ENCODE measurements around the gene ZC3HAV1L. TPM values are rescaled to one million over a fixed set of nuclear protein-coding genes. Genes with fewer than 3 reads are reported as not detected.
A peak's percentile ranks its signal among the peaks of the same experiment; 100 is the strongest.

The ZC3HAV1L gene
- total RNA-seq, 1 donor from 2014 or later: 3.4 TPM

- Histone ChIP-seq H3K36me3 (peaks cover 13% of the 10 kb centered on the region), H3K27ac (replicated peaks) (peak overlapping the region; percentile 90), H3K27me3 (ENCODE audit: low read depth) (no peaks in the 10 kb centered on the region), H3K4me1 (peaks cover 31% of the 10 kb centered on the region), H3K9me3 (replicated peaks) (no peaks in the 10 kb centered on the region), H3K4me3 (peak overlapping the region; percentile 88)
- no peak for TF ChIP-seq CTCF (IDR thresholded peaks at IDR 0.05; ENCODE audit: borderline replicate concordance)
- intact Hi-C loops (cut with micrococcal nuclease): no loop called here
- DNase-seq: peak; percentile 46
Measured at GRCh38 chr7:139034855-139035585, 822 bp downstream of the ZC3HAV1L start.

DNA sequence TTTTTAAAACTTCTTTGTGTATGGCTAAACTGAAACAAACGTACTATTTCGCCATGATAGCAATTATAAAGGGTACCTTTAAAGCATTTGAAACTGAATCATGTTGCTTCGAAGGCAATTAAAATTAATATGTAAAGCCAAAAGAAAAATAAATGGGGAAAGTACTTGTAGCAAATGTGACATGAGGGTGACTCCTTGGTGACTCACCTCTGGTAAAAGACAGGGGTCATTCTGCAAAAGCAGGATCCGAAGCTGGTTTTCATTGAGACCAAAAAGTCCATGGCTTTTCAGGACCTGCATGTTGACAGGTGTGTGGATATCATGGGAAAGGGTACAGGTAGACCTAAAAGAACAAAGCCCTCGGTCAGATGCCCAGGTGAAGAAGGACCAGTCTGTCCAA, 1.5 kb downstream of the ZC3HAV1L start:
- intact Hi-C loops (cut with micrococcal nuclease): no loop called here
- no peak for TF ChIP-seq CTCF (IDR thresholded peaks at IDR 0.05; ENCODE audit: borderline replicate concordance)
- no peaks in the 10 kb centered on the region for H3K9me3 ChIP-seq (replicated peaks)
- DNase-seq: no peak
- peak overlapping the region; percentile 88 for H3K4me3 ChIP-seq
- H3K36me3 ChIP-seq: peaks cover 18% of the 10 kb centered on the region
- no peaks in the 10 kb centered on the region for H3K27me3 ChIP-seq (ENCODE audit: low read depth)
- peaks cover 31% of the 10 kb centered on the region for H3K4me1 ChIP-seq
- H3K27ac ChIP-seq (replicated peaks): peak overlapping the region; percentile 90

GRCh38 chr7:139033346-139034114, 2.3 kb downstream of the ZC3HAV1L start:
- no peak for TF ChIP-seq CTCF (IDR thresholded peaks at IDR 0.05; ENCODE audit: borderline replicate concordance)
- Histone ChIP-seq H3K27ac (replicated peaks) (peak overlapping the region; percentile 6), H3K9me3 (replicated peaks) (no peaks in the 10 kb centered on the region), H3K4me1 (peaks cover 31% of the 10 kb centered on the region), H3K36me3 (peaks cover 26% of the 10 kb centered on the region), H3K27me3 (ENCODE audit: low read depth) (no peaks in the 10 kb centered on the region), H3K4me3 (no peak overlapping the region)
- no peak for DNase-seq
- intact Hi-C loops (cut with micrococcal nuclease): no loop called here

DNA sequence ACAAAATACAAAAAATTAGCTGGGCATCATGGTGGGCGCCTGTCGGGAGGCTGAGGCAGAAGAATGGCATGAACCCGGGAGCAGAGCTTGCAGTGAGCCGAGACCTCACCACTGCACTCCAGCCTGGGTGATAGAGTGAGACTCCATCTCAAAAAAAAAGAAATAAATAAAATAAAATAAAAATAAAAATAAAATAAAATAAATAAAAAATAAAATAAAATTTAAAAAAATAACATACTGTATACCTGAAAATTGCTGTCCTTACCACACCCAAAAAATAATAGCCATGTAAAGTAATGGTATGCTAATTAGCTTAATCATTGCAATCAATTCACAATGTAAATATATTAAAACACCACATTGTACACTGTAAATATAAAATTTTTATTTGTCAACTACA, 3.4 kb downstream of the ZC3HAV1L start:
- H3K4me3 ChIP-seq: no peak overlapping the region
- no peak for DNase-seq
- H3K36me3 ChIP-seq: peaks cover 33% of the 10 kb centered on the region
- no peaks in the 10 kb centered on the region for H3K27me3 ChIP-seq (ENCODE audit: low read depth)
- no peak for TF ChIP-seq CTCF (IDR thresholded peaks at IDR 0.05; ENCODE audit: borderline replicate concordance)
- peaks cover 31% of the 10 kb centered on the region for H3K4me1 ChIP-seq
- no peak overlapping the region for H3K27ac ChIP-seq (replicated peaks)
- intact Hi-C loops (cut with micrococcal nuclease): no loop called here
- no peaks in the 10 kb centered on the region for H3K9me3 ChIP-seq (replicated peaks)

GRCh38 chr7:139029353-139029752, 6.5 kb downstream of the ZC3HAV1L start:
- TF ChIP-seq CTCF (IDR thresholded peaks at IDR 0.05; ENCODE audit: borderline replicate concordance): no peak
- intact Hi-C loops (cut with micrococcal nuclease): loop anchor here (5.0 kb wide), 1 partner anchor 38 kb away; no protein-coding TSS in a partner anchor
- Histone ChIP-seq H3K4me1 (peaks cover 9% of the 10 kb centered on the region), H3K4me3 (no peak overlapping the region), H3K27ac (replicated peaks) (no peak overlapping the region), H3K27me3 (ENCODE audit: low read depth) (no peaks in the 10 kb centered on the region), H3K9me3 (replicated peaks) (no peaks in the 10 kb centered on the region), H3K36me3 (peaks cover 62% of the 10 kb centered on the region)
- DNase-seq: no peak
